NCI-H524 treated with DMSO at 0.1 percent for 48 hours (cell line): ENCODE data around the gene ZNF275.
"Not testable (repeated sequence)": the region's sequence is repeated elsewhere in the genome, so short reads cannot be mapped to it uniquely, and the experiment has no call there.

ENCODE experiments used
- DNase-seq: peaks from one replicate; lab custom pipeline; 2025; lab: John Stamatoyannopoulos, UW

Gene ZNF275

GRCh38 chrX:153333821-153334653 is at the start of gene ZNF275:
TSS of gene ZNF275 (plus strand) at chrX:153334153. CDS start at chrX:153336680, 2,527 bp downstream.
- no peak for DNase-seq

GRCh38 chrX:153285678-153286077 is 48.3 kb upstream of the ZNF275 start:
- not testable (repeated sequence) for DNase-seq

GRCh38 chrX:153288807-153289206 is 45.1 kb upstream of the ZNF275 start:
- DNase-seq = not testable (repeated sequence)

- DNase-seq = not testable (repeated sequence)
These were observed 40.4 kb upstream of the ZNF275 start for GRCh38 chrX:153293485-153294071.

GRCh38 chrX:153297376-153297775 is 36.6 kb upstream of the ZNF275 start:
- DNase-seq = no peak

- DNase-seq = no peak
These were observed 34.1 kb upstream of the ZNF275 start for GRCh38 chrX:153299855-153300254.

- DNase-seq = no peak
These were observed 32.2 kb upstream of the ZNF275 start for GRCh38 chrX:153301746-153302145.

- DNase-seq = no peak
These were observed 31.2 kb upstream of the ZNF275 start for GRCh38 chrX:153302796-153303195.

GRCh38 chrX:153303276-153304262 is 30.4 kb upstream of the ZNF275 start:
- DNase-seq = no peak

GRCh38 chrX:153304988-153305736 is 28.8 kb upstream of the ZNF275 start:
- DNase-seq = no peak

- DNase-seq = no peak
These were observed 28.0 kb upstream of the ZNF275 start for GRCh38 chrX:153305972-153306371.

GRCh38 chrX:153306527-153307115 is 27.3 kb upstream of the ZNF275 start:
- DNase-seq = no peak

GRCh38 chrX:153307276-153308178 is 26.4 kb upstream of the ZNF275 start:
- no peak for DNase-seq

GRCh38 chrX:153310901-153311300 is 23.1 kb upstream of the ZNF275 start:
- DNase-seq = no peak

GRCh38 chrX:153312041-153312440 is 21.9 kb upstream of the ZNF275 start:
- DNase-seq = no peak

GRCh38 chrX:153312842-153313241 is 21.1 kb upstream of the ZNF275 start:
- DNase-seq = no peak

- no peak for DNase-seq
These were observed 16.6 kb upstream of the ZNF275 start for GRCh38 chrX:153317306-153317705.

- no peak for DNase-seq
These were observed 15.8 kb upstream of the ZNF275 start for GRCh38 chrX:153317996-153318722.

GRCh38 chrX:153318811-153319210 is 15.1 kb upstream of the ZNF275 start:
- DNase-seq = no peak
